ENCODE measurements around the gene FLYWCH2. TPM values are rescaled to one million over a fixed set of nuclear protein-coding genes. Genes with fewer than 3 reads are reported as not detected.

The FLYWCH2 gene
- total RNA-seq, 8 experiments from 2014 or later, result 41.6 to 136 (median 49.4) TPM

Other genes with a start within 250 kb of the FLYWCH2 start
- gene KCTD5, start 200.7 kb upstream of the FLYWCH2 start, total RNA-seq, result 10 to 100 TPM; 17.6 to 30.0 (median 26.2) TPM
- gene PRSS27, start 163.0 kb upstream of the FLYWCH2 start, total RNA-seq, result 1 to 10 TPM; 1.1 to 7.5 (median 4.2) TPM
- 100 to 1,000 TPM in 5 of 8 experiments, 10 to 100 TPM in 3; 66.4 to 557 (median 130) TPM for gene SRRM2, start 130.6 kb upstream of the FLYWCH2 start, total RNA-seq
- 100 to 1,000 TPM; 244 to 395 (median 281) TPM for gene ELOB, start 105.9 kb upstream of the FLYWCH2 start, total RNA-seq
- under 1 TPM in 4 of 8 experiments, not detected in 4; 0.22 to 0.51 (median 0.33) TPM for gene PRSS33, start 95.7 kb upstream of the FLYWCH2 start, total RNA-seq
- gene PRSS41, start 84.7 kb upstream of the FLYWCH2 start, total RNA-seq, result not detected
- 1 to 10 TPM in 2 of 8 experiments, not detected in 6; 1.5 to 1.8 TPM for gene PRSS21, start 66.0 kb upstream of the FLYWCH2 start, total RNA-seq
- 1 to 10 TPM in 3 of 8 experiments, under 1 TPM in 1, not detected in 4; 0.54 to 1.4 (median 1.2) TPM for gene ZG16B, start 52.9 kb upstream of the FLYWCH2 start, total RNA-seq
- gene PRSS22, start 25.0 kb upstream of the FLYWCH2 start, total RNA-seq, result 1 to 10 TPM in 1 of 8 experiments, under 1 TPM in 1, not detected in 6; 0.81 to 1.0 TPM
- gene FLYWCH1, start 28.7 kb downstream of the FLYWCH2 start, total RNA-seq, result 10 to 100 TPM; 15.0 to 55.9 (median 23.0) TPM
- 1 to 10 TPM in 5 of 8 experiments, under 1 TPM in 3; 0.36 to 5.3 (median 1.6) TPM for gene KREMEN2, start 81.1 kb downstream of the FLYWCH2 start, total RNA-seq
- gene PAQR4, start 86.1 kb downstream of the FLYWCH2 start, total RNA-seq, result 10 to 100 TPM in 7 of 8 experiments, 1 to 10 TPM in 1; 1.6 to 36.4 (median 16.8) TPM
- 10 to 100 TPM in 3 of 8 experiments, 1 to 10 TPM in 4, under 1 TPM in 1; 0.36 to 48.7 (median 3.6) TPM for gene PKMYT1, start 97.2 kb downstream of the FLYWCH2 start, total RNA-seq
- 1 to 10 TPM in 1 of 8 experiments, under 1 TPM in 7; 0.15 to 1.9 (median 0.32) TPM for gene CLDN9, start 129.7 kb downstream of the FLYWCH2 start, total RNA-seq
- 1 to 10 TPM in 4 of 8 experiments, under 1 TPM in 4; 0.27 to 6.0 (median 1.3) TPM for gene CLDN6, start 135.0 kb downstream of the FLYWCH2 start, total RNA-seq
- gene TNFRSF12A, start 137.2 kb downstream of the FLYWCH2 start, total RNA-seq, result 100 to 1,000 TPM in 1 of 8 experiments, 10 to 100 TPM in 4, 1 to 10 TPM in 3; 4.3 to 144 (median 14.3) TPM
- gene HCFC1R1, start 140.7 kb downstream of the FLYWCH2 start, total RNA-seq, result 10 to 100 TPM; 30.2 to 71.4 (median 40.8) TPM
- gene THOC6, start 140.8 kb downstream of the FLYWCH2 start, total RNA-seq, result 10 to 100 TPM in 6 of 8 experiments, 1 to 10 TPM in 2; 6.8 to 32.1 (median 14.0) TPM
- gene BICDL2, start 153.7 kb downstream of the FLYWCH2 start, total RNA-seq, result under 1 TPM; 0.11 to 0.95 (median 0.21) TPM
- 1 to 10 TPM in 3 of 8 experiments, under 1 TPM in 5; 0.11 to 1.7 (median 0.75) TPM for gene MMP25, start 163.3 kb downstream of the FLYWCH2 start, total RNA-seq
- 10 to 100 TPM in 3 of 8 experiments, 1 to 10 TPM in 3, under 1 TPM in 2; 0.22 to 41.3 (median 4.0) TPM for gene IL32, start 182.4 kb downstream of the FLYWCH2 start, total RNA-seq
- under 1 TPM in 6 of 8 experiments, not detected in 2; 0.17 to 0.71 (median 0.40) TPM for gene ZSCAN10, start 216.1 kb downstream of the FLYWCH2 start, total RNA-seq
- gene ZNF205, start 229.4 kb downstream of the FLYWCH2 start, total RNA-seq, result 10 to 100 TPM in 7 of 8 experiments, 1 to 10 TPM in 1; 7.8 to 19.2 (median 14.9) TPM